SU-DHL-6 (cell line): ENCODE data around the gene SPDYE1.

Experiments
- EZH2phosphoT487 ChIP-seq: fragments of 200-600 bp; sonication (generic), shearing (Covaris generic); conservative IDR thresholded peaks from 2 replicates; pipeline ENCODE4 v1.6.1; 2018; ENCODE audit warnings: mild to moderate bottlenecking, antibody characterized with exemption, low read length, moderate library complexity, mixed read lengths
- TF ChIP-seq, protein P1 (sequence below): fragments of 200-600 bp; sonication (generic); IDR thresholded peaks from one replicate; pipeline ENCODE4 v1.5.1; 2017; ENCODE audit warnings: antibody characterized with exemption, mild to moderate bottlenecking, low read length, moderate library complexity; ENCODE audit not compliant: insufficient read depth, poor library complexity, severe bottlenecking

GRCh38 chr7:44052771-44053365 is 55.2 kb downstream of the SPDYE1 start:
- TF ChIP-seq, protein P1, sequence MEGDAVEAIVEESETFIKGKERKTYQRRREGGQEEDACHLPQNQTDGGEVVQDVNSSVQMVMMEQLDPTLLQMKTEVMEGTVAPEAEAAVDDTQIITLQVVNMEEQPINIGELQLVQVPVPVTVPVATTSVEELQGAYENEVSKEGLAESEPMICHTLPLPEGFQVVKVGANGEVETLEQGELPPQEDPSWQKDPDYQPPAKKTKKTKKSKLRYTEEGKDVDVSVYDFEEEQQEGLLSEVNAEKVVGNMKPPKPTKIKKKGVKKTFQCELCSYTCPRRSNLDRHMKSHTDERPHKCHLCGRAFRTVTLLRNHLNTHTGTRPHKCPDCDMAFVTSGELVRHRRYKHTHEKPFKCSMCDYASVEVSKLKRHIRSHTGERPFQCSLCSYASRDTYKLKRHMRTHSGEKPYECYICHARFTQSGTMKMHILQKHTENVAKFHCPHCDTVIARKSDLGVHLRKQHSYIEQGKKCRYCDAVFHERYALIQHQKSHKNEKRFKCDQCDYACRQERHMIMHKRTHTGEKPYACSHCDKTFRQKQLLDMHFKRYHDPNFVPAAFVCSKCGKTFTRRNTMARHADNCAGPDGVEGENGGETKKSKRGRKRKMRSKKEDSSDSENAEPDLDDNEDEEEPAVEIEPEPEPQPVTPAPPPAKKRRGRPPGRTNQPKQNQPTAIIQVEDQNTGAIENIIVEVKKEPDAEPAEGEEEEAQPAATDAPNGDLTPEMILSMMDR = no peak
- TF ChIP-seq EZH2phosphoT487 = no peak
